ENCODE results near the gene MLXIPL. TPM values are rescaled to one million over a fixed set of nuclear protein-coding genes. Genes with fewer than 3 reads are reported as not detected.

The MLXIPL gene
- total RNA-seq, 1 experiment from 2014 or later = 7.2 TPM

- ChIA-PET CTCF (no interaction called here), POLR2A (no interaction called here)
- in situ Hi-C loops (cut with HindIII; ENCODE audit: low pct_unique_long_range_greater_than_20kb, low sequenced_read_pairs) = no loop called here
- Histone ChIP-seq H3K9me3 (ENCODE audit: control insufficient read depth, insufficient read depth, low read depth, low read length) (no peaks in the 10 kb centered on the region), H3K4me1 (ENCODE audit: control insufficient read depth, insufficient read depth, low read length) (peaks cover 7% of the 10 kb centered on the region; the same call in 1 of the 2 replicates), H3K27ac (ENCODE audit: low read length) (peak overlapping the region; percentile 51; the same call in 1 of the 2 replicates), H3K27me3 (ENCODE audit: control insufficient read depth, insufficient read depth, low read length) (peaks cover 3% of the 10 kb centered on the region; the same call in 1 of the 2 replicates), H3K36me3 (ENCODE audit: control insufficient read depth, insufficient read depth, low read length) (no peaks in the 10 kb centered on the region), H3K4me3 (ENCODE audit: low read depth in 2 of 2, low read length in 2 of 2) (peak overlapping the region; percentile 48 to 69)
- intact Hi-C loops (cut with micrococcal nuclease; ENCODE audit: unreplicated experiment) = no loop called here
- no peak for DNase-seq (ENCODE audit: low read depth, low spot score)
- ATAC-seq = peak; percentile 82
- TF ChIP-seq REST (IDR thresholded peaks at IDR 0.05; ENCODE audit: insufficient read depth in 1 of 2, low read depth in 2 of 2, low read length in 1 of 2) (no peak), SIN3A (IDR thresholded peaks at IDR 0.05; ENCODE audit: borderline replicate concordance, insufficient read depth, low read depth, low read length) (no peak), TCF7L2 (IDR thresholded peaks at IDR 0.05; ENCODE audit: low read depth, low read length) (no peak), POLR2AphosphoS5 (IDR thresholded peaks at IDR 0.05; ENCODE audit: low read depth, low read length) (no peak), CTCF (IDR thresholded peaks at IDR 0.05) (no peak; the same call in 1 of the 2 replicates)
- BruUV-seq (replicated peaks) = no TSS peak
Measured at GRCh38 chr7:73647725-73648592, 23.6 kb upstream of the MLXIPL start.

- Histone ChIP-seq H3K36me3 (ENCODE audit: control insufficient read depth, insufficient read depth, low read length) (no peaks in the 10 kb centered on the region), H3K9me3 (ENCODE audit: control insufficient read depth, insufficient read depth, low read depth, low read length) (no peaks in the 10 kb centered on the region), H3K4me1 (ENCODE audit: control insufficient read depth, insufficient read depth, low read length) (peaks cover 7% of the 10 kb centered on the region; the same call in 1 of the 2 replicates), H3K4me3 (ENCODE audit: low read depth in 2 of 2, low read length in 2 of 2) (peak overlapping the region; percentile 48 to 69), H3K27me3 (ENCODE audit: control insufficient read depth, insufficient read depth, low read length) (peaks cover 3% of the 10 kb centered on the region; the same call in 1 of the 2 replicates), H3K27ac (ENCODE audit: low read length) (no peak overlapping the region)
- POLR2A ChIA-PET = interaction anchor here (0.6 kb wide), 1 partner anchor 41 kb away, joined by 3 read pairs; no protein-coding TSS in a partner anchor
- no peak for DNase-seq (ENCODE audit: low read depth, low spot score)
- BruUV-seq (replicated peaks) = no TSS peak
- intact Hi-C loops (cut with micrococcal nuclease; ENCODE audit: unreplicated experiment) (no loop called here), in situ Hi-C loops (cut with HindIII; ENCODE audit: low pct_unique_long_range_greater_than_20kb, low sequenced_read_pairs) (no loop called here)
- CTCF ChIA-PET = no interaction called here
- TF ChIP-seq TCF7L2 (IDR thresholded peaks at IDR 0.05; ENCODE audit: low read depth, low read length) = no peak
- no peak for TF ChIP-seq SIN3A (IDR thresholded peaks at IDR 0.05; ENCODE audit: borderline replicate concordance, insufficient read depth, low read depth, low read length)
- no peak for TF ChIP-seq CTCF (IDR thresholded peaks at IDR 0.05)
- no peak for TF ChIP-seq REST (IDR thresholded peaks at IDR 0.05; ENCODE audit: insufficient read depth in 1 of 2, low read depth in 2 of 2, low read length in 1 of 2)
- TF ChIP-seq POLR2AphosphoS5 (IDR thresholded peaks at IDR 0.05; ENCODE audit: low read depth, low read length) = no peak
- peak; percentile 14 for ATAC-seq
Measured at GRCh38 chr7:73646785-73647724, 22.7 kb upstream of the MLXIPL start.

Measured in Panc1 (cell line).